ENCODE measurements around the gene UBE3B. TPM values are rescaled to one million over a fixed set of nuclear protein-coding genes. Genes with fewer than 3 reads are reported as not detected.

The UBE3B gene
- polyA plus RNA-seq, 1 donor (not counting 4 experiments of a cell fraction or from before 2014, with no cell fraction given) = 27.1 TPM

- Histone ChIP-seq H3K9me1 (ENCODE audit: control insufficient read depth, extremely low read depth, insufficient read depth, low read length) (no peaks in the 10 kb centered on the region), H3K4me2 (ENCODE audit: control insufficient read depth, extremely low read depth, insufficient read depth, low read depth, low read length) (no peak overlapping the region), H3K27ac (ENCODE audit: control insufficient read depth, insufficient read depth, low read length) (no peak overlapping the region), H3K4me3 (ENCODE audit: control insufficient read depth in 2 of 3, extremely low read depth in 1 of 3, insufficient read depth in 2 of 3, low read depth in 1 of 3, low read length in 3 of 3) (no peak overlapping the region), H4K20me1 (ENCODE audit: control insufficient read depth, extremely low read depth, insufficient read depth, low read length) (no peaks in the 10 kb centered on the region), H3K9me3 (ENCODE audit: control insufficient read depth, low read depth, low read length) (no peaks in the 10 kb centered on the region), H3K27me3 (ENCODE audit: control insufficient read depth, extremely low read depth, insufficient read depth, low read length) (no peaks in the 10 kb centered on the region), H3K79me2 (ENCODE audit: control insufficient read depth, insufficient read depth, low read length) (no peaks in the 10 kb centered on the region), H2AFZ (ENCODE audit: control insufficient read depth, low read length) (no peak overlapping the region), H3K9ac (ENCODE audit: control insufficient read depth, extremely low read depth, insufficient read depth, low read length) (no peak overlapping the region), H3K36me3 (ENCODE audit: control insufficient read depth in 2 of 2, extremely low read depth in 1 of 2, insufficient read depth in 2 of 2, low read length in 2 of 2) (peaks cover 21 to 22% of the 10 kb centered on the region in 2 experiments), H3K4me1 (ENCODE audit: control insufficient read depth, extremely low read depth, insufficient read depth, low read length) (peaks cover 11% of the 10 kb centered on the region)
- DNase-seq (ENCODE audit: low read depth, low spot score) = no peak
- dilution Hi-C loops (cut with MboI; ENCODE audit: extremely low pct_ligation_motif_present, low sequenced_read_pairs) = no loop called here
- TF ChIP-seq EZH2 (IDR thresholded peaks at IDR 0.05; ENCODE audit: low read length) (no peak), CTCF (optimal IDR thresholded peaks at IDR 0.05 in 1 of 3, IDR thresholded peaks at IDR 0.05 in 1 of 3, conservative IDR thresholded peaks at IDR 0.05 in 1 of 3; ENCODE audit: extremely low read depth in 1 of 3, insufficient read depth in 2 of 3, low read length in 3 of 3) (no peak)
- no peak for FAIRE-seq
Measured at GRCh38 chr12:109493938-109494337, 16.5 kb downstream of the UBE3B start.

GRCh38 chr12:109494348-109494881 lies 17.0 kb downstream of the UBE3B start:
- no peak overlapping the region for H2AFZ ChIP-seq (ENCODE audit: control insufficient read depth, low read length)
- H3K9me1 ChIP-seq (ENCODE audit: control insufficient read depth, extremely low read depth, insufficient read depth, low read length) = no peaks in the 10 kb centered on the region
- no peak for TF ChIP-seq EZH2 (IDR thresholded peaks at IDR 0.05; ENCODE audit: low read length)
- no peak for TF ChIP-seq CTCF (optimal IDR thresholded peaks at IDR 0.05 in 1 of 3, IDR thresholded peaks at IDR 0.05 in 1 of 3, conservative IDR thresholded peaks at IDR 0.05 in 1 of 3; ENCODE audit: extremely low read depth in 1 of 3, insufficient read depth in 2 of 3, low read length in 3 of 3)
- no peaks in the 10 kb centered on the region for H3K79me2 ChIP-seq (ENCODE audit: control insufficient read depth, insufficient read depth, low read length)
- no peaks in the 10 kb centered on the region for H3K9me3 ChIP-seq (ENCODE audit: control insufficient read depth, low read depth, low read length)
- FAIRE-seq = no peak
- H3K27ac ChIP-seq (ENCODE audit: control insufficient read depth, insufficient read depth, low read length) = no peak overlapping the region
- H4K20me1 ChIP-seq (ENCODE audit: control insufficient read depth, extremely low read depth, insufficient read depth, low read length) = no peaks in the 10 kb centered on the region
- dilution Hi-C loops (cut with MboI; ENCODE audit: extremely low pct_ligation_motif_present, low sequenced_read_pairs) = no loop called here
- H3K27me3 ChIP-seq (ENCODE audit: control insufficient read depth, extremely low read depth, insufficient read depth, low read length) = no peaks in the 10 kb centered on the region
- H3K4me1 ChIP-seq (ENCODE audit: control insufficient read depth, extremely low read depth, insufficient read depth, low read length) = peaks cover 11% of the 10 kb centered on the region
- no peak for DNase-seq (ENCODE audit: low read depth, low spot score)
- no peak overlapping the region for H3K4me2 ChIP-seq (ENCODE audit: control insufficient read depth, extremely low read depth, insufficient read depth, low read depth, low read length)
- peaks cover 19 to 23% of the 10 kb centered on the region in 2 experiments for H3K36me3 ChIP-seq (ENCODE audit: control insufficient read depth in 2 of 2, extremely low read depth in 1 of 2, insufficient read depth in 2 of 2, low read length in 2 of 2)
- H3K4me3 ChIP-seq (ENCODE audit: control insufficient read depth in 2 of 3, extremely low read depth in 1 of 3, insufficient read depth in 2 of 3, low read depth in 1 of 3, low read length in 3 of 3) = no peak overlapping the region
- no peak overlapping the region for H3K9ac ChIP-seq (ENCODE audit: control insufficient read depth, extremely low read depth, insufficient read depth, low read length)
